Measurements from ENCODE around the gene BMP8B.

- no peak for TF ChIP-seq ZNF274 (IDR thresholded peaks at IDR 0.05; ENCODE audit: borderline replicate concordance, extremely low read depth, low read length)
- no peak for TF ChIP-seq GABPA (IDR thresholded peaks at IDR 0.05; ENCODE audit: borderline replicate concordance, insufficient read depth, low read length)
- TF ChIP-seq KDM5A (IDR thresholded peaks at IDR 0.05; ENCODE audit: low read length) = no peak
- no peak for TF ChIP-seq SIX5 (IDR thresholded peaks at IDR 0.05; ENCODE audit: low read depth, low read length)
- no peak for TF ChIP-seq EP300 (IDR thresholded peaks at IDR 0.05; ENCODE audit: borderline replicate concordance in 1 of 2, low read depth in 2 of 2, low read length in 2 of 2)
- TF ChIP-seq CTCF (IDR thresholded peaks at IDR 0.05; ENCODE audit: control extremely low read depth in 1 of 3, insufficient read depth in 1 of 3, low read depth in 1 of 3, low read length in 3 of 3) = no peak
- no peak for TF ChIP-seq POLR2AphosphoS5 (IDR thresholded peaks at IDR 0.05; ENCODE audit: low read depth, low read length)
- TF ChIP-seq POLR2A (IDR thresholded peaks at IDR 0.05; ENCODE audit: control extremely low read depth in 1 of 2, low read depth in 2 of 2, low read length in 2 of 2) = no peak
- no peak for TF ChIP-seq ATF2 (IDR thresholded peaks at IDR 0.05; ENCODE audit: low read length)
- TF ChIP-seq MAFK (IDR thresholded peaks at IDR 0.05; ENCODE audit: low read depth, low read length) = no peak
- TF ChIP-seq RXRA (IDR thresholded peaks at IDR 0.05; ENCODE audit: insufficient read depth, low read depth, low read length) = no peak
- TF ChIP-seq RAD21 (IDR thresholded peaks at IDR 0.05 in 1 of 2, conservative IDR thresholded peaks at IDR 0.05 in 1 of 2; ENCODE audit: low read depth in 2 of 2, low read length in 2 of 2) = no peak
These were observed 66.2 kb downstream of the BMP8B start for GRCh38 chr1:39722495-39722894.
